Nephron (organoid): ENCODE results near the gene NKD2.

Experiments used
- H3K27ac Mint-ChIP-seq, 3 experiments: 2 replicates each; pipeline ENCODE4 v1.8.0; 2020; ENCODE audit warnings: mixed read lengths in 3 of 3, mild to moderate bottlenecking in 2 of 3, moderate library complexity in 1 of 3
- H3K27me3 Mint-ChIP-seq: 2 replicates; pipeline ENCODE4 v1.8.0; 2021; ENCODE audit warnings: low read depth, mild to moderate bottlenecking, moderate library complexity, mixed read lengths
- H3K36me3 Mint-ChIP-seq: 2 replicates; pipeline ENCODE4 v1.8.0; 2020; ENCODE audit warnings: low read depth, mixed read lengths
- H3K4me1 Mint-ChIP-seq: 2 replicates; pipeline ENCODE4 v1.8.0; 2020; ENCODE audit warnings: mixed read lengths
- H3K4me3 Mint-ChIP-seq, 3 experiments: 2 replicates each; pipeline ENCODE4 v1.8.0; 2020; ENCODE audit warnings: mild to moderate bottlenecking in 3 of 3, mixed read lengths in 3 of 3, moderate library complexity in 2 of 3
- H3K9me3 Mint-ChIP-seq: 2 replicates; pipeline ENCODE4 v1.8.0; 2020; ENCODE audit warnings: mixed read lengths
- TF ChIP-seq, protein P1 (sequence below), 3 experiments: fragments of 200-600 bp; sonication (generic); IDR thresholded peaks; one replicate each; pipeline ENCODE4 v1.5.0; 2021; ENCODE audit warnings: antibody characterized with exemption in 3 of 3; ENCODE audit not compliant: unreplicated experiment in 3 of 3

Gene NKD2

DNA sequence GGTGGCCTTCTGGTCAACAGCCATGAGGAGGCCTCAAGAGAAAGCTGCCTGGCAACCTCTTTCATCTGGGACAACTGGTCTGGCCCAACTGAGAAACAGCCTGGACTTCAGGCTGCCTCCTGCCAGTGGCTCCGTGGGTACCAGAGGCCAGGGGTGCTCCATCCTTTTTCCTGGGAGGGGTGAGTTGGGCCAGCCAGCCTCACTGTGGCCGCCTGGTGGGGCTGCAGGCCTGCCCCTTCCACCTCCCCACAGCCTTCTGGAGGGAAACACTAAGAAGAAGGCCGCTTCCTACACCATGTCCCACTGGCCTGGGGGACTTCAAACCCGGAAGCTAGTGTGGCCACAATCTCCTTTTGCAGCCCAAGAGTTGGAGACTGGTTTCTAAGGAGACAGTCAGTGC, 13.8 kb upstream of the NKD2 start:
- H3K27me3 Mint-ChIP-seq = peaks cover 16% of the 10 kb centered on the region
- peaks cover 2% of the 10 kb centered on the region for H3K36me3 Mint-ChIP-seq
- TF ChIP-seq, protein P1, sequence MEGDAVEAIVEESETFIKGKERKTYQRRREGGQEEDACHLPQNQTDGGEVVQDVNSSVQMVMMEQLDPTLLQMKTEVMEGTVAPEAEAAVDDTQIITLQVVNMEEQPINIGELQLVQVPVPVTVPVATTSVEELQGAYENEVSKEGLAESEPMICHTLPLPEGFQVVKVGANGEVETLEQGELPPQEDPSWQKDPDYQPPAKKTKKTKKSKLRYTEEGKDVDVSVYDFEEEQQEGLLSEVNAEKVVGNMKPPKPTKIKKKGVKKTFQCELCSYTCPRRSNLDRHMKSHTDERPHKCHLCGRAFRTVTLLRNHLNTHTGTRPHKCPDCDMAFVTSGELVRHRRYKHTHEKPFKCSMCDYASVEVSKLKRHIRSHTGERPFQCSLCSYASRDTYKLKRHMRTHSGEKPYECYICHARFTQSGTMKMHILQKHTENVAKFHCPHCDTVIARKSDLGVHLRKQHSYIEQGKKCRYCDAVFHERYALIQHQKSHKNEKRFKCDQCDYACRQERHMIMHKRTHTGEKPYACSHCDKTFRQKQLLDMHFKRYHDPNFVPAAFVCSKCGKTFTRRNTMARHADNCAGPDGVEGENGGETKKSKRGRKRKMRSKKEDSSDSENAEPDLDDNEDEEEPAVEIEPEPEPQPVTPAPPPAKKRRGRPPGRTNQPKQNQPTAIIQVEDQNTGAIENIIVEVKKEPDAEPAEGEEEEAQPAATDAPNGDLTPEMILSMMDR (IDR thresholded peaks at IDR 0.05; ENCODE audit: unreplicated experiment in 3 of 3) = no peak
- no peak overlapping the region for H3K27ac Mint-ChIP-seq
- no peak overlapping the region for H3K4me3 Mint-ChIP-seq
- H3K4me1 Mint-ChIP-seq = peaks cover 56% of the 10 kb centered on the region
- peaks cover 2% of the 10 kb centered on the region for H3K9me3 Mint-ChIP-seq

DNA sequence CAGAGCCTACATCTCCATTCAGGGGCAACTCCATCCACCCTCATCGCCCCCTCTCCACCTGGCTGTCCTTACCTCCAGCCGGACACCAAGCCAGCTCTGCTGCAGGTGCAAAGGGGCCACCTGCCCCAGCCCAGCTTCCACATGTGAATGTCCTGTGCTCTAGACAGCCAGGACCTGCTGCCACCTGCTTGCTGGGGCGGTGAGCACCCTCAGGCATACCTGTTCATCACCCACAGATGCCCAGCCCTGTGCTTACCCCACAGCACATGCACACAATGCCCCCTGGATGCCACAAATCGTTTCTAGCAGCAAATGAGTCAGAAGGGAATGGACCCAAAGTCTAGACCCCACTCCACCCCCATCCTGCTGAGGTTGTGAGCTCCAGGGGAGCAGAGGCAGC, 13.3 kb upstream of the NKD2 start:
- Mint-ChIP-seq H3K27me3 (peaks cover 14% of the 10 kb centered on the region), H3K4me1 (peaks cover 52% of the 10 kb centered on the region), H3K4me3 (no peak overlapping the region), H3K36me3 (no peaks in the 10 kb centered on the region), H3K9me3 (no peaks in the 10 kb centered on the region), H3K27ac (peak overlapping the region in 1 of 3 experiments; percentile 45)
- TF ChIP-seq, protein P1 (IDR thresholded peaks at IDR 0.05; ENCODE audit: unreplicated experiment in 3 of 3) = no peak

DNA sequence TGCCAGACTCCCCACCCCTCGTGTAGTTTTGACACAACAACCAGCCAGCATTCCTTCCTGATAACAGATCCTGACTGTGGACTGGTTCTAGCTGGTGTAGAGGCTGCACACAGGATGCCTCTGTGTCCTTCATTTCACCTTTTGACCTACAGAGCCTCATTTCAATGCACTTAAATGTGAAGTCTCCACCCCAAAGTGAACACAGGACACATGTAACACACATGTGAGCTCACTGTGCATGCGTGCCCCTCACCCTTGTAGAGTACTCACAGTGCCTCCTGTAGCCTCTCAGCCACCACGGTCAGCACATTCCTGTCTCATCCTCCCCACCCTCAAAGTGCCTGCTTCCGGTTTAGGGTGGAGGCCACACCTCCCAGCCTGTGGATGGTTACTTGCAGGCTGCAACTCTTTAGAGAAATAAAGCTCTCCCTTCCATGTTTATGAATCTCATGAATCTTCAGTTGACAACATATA, 11.6 kb upstream of the NKD2 start:
- Mint-ChIP-seq H3K27me3 (peaks cover 12% of the 10 kb centered on the region), H3K4me1 (peaks cover 48% of the 10 kb centered on the region), H3K9me3 (no peaks in the 10 kb centered on the region), H3K27ac (peak overlapping the region; percentile 84 to 93 (median 87)), H3K36me3 (no peaks in the 10 kb centered on the region), H3K4me3 (peak overlapping the region; percentile 36 to 60 (median 44))
- TF ChIP-seq, protein P1 (IDR thresholded peaks at IDR 0.05; ENCODE audit: unreplicated experiment in 3 of 3) = no peak

DNA sequence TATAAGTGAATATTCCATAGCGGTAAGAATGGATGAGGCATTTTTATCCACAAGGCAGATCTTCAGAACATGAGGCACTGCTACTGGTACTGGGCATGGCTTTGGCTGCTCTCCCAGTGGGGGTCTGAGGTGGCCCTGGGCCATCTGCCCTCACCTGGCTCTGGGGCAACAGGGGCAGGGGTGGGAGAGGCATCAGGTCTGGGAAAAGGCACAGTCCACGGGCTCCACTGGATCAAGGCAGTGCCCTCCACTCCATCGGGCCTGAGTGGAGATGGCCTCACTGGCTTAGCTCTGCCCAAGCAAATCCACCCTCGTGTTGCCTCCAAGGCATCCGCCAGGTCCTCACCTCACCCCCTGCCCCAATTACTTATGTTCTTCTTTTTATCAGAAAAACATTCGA, 10.9 kb upstream of the NKD2 start:
- Mint-ChIP-seq H3K36me3 (no peaks in the 10 kb centered on the region), H3K27ac (peak overlapping the region in 2 of 3 experiments; percentile 84 to 87), H3K27me3 (peaks cover 13% of the 10 kb centered on the region), H3K9me3 (no peaks in the 10 kb centered on the region), H3K4me1 (peaks cover 43% of the 10 kb centered on the region), H3K4me3 (no peak overlapping the region)
- TF ChIP-seq, protein P1 (IDR thresholded peaks at IDR 0.05; ENCODE audit: unreplicated experiment in 3 of 3) = no peak

DNA sequence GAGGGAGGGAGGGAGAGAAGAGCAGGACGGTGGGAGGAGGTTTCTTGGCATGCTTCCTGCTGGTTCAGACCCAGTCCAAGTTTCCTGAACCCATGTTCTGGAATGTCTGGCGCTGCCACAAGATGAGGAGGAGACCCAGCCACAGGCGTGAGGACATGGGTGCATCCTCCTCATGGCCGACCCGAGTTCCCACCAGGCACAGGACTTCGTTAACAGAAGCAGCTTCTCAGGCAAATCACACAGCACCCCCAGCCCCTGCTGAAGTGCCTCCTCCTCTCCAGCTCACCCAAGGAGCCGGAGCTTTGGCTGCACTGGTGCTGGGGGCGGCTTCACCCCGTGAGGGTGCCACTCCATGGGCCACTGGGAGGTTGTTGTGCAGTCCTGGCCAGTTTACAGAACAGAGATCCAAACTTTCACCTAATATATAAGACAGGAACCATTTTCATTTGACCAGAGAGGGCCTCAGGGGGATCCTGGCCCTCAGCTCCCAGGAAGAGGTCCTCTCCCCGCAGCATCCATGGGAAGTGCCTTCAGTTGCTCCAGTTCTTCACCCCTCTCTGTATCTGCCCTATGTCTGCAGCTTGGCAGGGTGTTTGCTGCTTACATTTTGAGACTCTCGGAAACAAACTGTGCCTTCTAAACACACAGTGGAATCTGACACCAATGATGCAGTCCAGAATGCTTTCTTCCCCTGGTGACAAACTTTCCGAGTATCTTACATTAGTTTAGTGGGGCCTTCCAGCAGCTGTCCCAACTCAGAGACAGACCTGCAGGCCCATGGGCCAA, 10.2 kb upstream of the NKD2 start:
- Mint-ChIP-seq H3K27me3 (peaks cover 14% of the 10 kb centered on the region), H3K36me3 (no peaks in the 10 kb centered on the region), H3K27ac (peak overlapping the region in 2 of 3 experiments; percentile 54 to 75), H3K4me1 (peaks cover 45% of the 10 kb centered on the region), H3K4me3 (peak overlapping the region in 1 of 3 experiments; percentile 35), H3K9me3 (no peaks in the 10 kb centered on the region)
- TF ChIP-seq, protein P1 (IDR thresholded peaks at IDR 0.05; ENCODE audit: unreplicated experiment in 3 of 3) = no peak
